Effector CD8-positive, alpha-beta T cell (primary cell): ENCODE data around the gene TMEM135.
"Not testable (repeated sequence)": the region's sequence is repeated elsewhere in the genome, so short reads cannot be mapped to it uniquely, and the experiment has no call there.

Experiments used
- DNase-seq: peaks from one replicate; lab custom pipeline; 2025; lab: John Stamatoyannopoulos, UW

The TMEM135 gene

DNA sequence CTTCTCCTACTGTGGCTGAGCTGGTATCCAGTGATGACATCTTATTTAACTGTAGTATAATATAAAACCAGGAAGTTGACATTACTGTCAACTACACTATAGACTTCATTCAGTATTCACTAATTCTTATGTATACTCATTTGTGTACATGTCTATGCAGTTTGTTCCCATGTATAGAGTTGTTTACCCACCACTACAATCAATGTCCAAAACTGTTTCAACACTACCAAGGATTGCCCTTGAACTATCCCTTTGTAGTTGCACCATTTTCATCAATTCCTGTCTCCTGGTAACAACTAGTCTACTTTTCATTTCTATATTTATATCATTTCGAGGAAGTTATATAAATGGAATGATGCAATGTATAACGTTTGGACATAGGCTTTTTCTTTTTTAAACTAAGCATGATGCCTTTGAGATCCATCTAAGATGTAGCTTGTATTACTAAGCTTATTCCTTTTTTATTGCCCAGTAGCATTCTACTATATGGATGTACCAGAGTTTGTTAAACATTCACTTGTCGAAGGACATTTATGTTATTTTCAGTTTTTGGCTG lies 39.2 kb downstream of the TMEM135 start:
- DNase-seq, result no peak

- DNase-seq, result no peak
Observed at GRCh38 chr11:87081358-87081757, 43.6 kb downstream of the TMEM135 start.

- no peak for DNase-seq
Observed at GRCh38 chr11:87082590-87082989, 44.9 kb downstream of the TMEM135 start.

- DNase-seq, result no peak
Observed at GRCh38 chr11:87083029-87083428, 45.3 kb downstream of the TMEM135 start.

GRCh38 chr11:87092159-87092558 lies 54.4 kb downstream of the TMEM135 start:
- no peak for DNase-seq

DNA sequence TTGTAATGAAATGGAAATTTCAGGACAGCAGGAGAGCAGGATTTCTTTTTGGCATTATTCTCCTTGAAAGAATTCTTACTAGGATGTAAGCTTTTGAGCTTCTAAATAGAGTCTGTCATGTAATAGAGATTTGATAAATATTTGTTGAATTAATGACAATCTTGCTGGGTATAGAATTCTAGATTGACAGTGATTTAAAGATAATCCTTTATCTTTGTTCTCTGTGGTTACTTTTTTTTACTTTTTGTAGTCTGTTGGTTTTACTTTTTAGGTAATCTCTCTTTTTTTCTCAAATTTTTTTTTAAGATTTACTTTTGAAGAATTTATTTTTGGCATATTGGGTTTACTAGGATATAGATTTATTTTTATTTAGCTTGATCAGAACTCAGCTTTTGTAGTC lies 54.8 kb downstream of the TMEM135 start:
- no peak for DNase-seq

DNA sequence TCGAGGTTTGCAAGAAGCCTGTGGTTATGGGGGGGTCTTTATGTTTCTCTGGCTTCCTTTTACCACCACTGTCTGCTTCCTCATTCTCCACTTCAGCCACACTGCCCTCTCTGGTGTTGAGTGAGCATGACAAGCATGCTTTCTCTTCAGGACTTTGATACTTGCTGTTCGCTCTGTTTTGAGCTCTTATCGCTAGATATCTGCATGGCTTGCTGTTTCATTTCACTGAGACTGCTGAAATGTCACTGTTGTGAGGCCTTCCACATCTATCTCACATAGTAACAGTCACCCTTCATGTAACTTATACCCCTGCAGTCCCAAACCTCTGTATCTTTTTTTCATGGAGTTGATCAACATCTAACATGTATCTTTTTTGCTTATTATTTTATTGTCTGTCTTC lies 59.8 kb downstream of the TMEM135 start:
- DNase-seq, result no peak

DNA sequence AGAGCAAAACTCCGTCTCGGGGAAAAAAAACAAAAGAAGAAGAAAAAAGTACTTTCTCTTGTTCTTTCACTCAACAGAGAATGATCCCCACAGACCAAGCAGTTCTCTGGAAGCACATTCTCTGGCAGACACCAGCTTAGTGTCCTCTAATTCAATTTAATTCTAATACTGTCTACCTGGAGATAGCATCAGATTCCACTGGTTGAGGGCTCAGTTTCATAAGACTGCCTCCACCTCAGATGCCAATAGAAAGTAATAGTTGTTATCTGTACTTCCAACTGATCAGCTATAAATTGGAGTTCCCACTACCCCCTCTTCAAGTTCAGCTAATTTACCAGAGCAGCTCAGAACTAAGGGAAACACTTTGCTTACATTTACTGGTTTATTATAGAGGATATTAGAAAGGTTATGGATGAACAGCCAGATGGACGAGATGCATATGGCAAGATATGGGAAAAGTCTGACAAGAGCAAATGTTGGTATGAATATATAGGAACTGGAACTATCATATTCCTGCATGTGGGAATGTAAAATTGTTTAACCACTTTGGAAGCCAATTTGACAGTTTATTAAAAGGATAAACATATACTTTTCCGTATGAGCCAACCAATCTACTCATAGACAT lies 64.3 kb downstream of the TMEM135 start:
- DNase-seq, result no peak

DNA sequence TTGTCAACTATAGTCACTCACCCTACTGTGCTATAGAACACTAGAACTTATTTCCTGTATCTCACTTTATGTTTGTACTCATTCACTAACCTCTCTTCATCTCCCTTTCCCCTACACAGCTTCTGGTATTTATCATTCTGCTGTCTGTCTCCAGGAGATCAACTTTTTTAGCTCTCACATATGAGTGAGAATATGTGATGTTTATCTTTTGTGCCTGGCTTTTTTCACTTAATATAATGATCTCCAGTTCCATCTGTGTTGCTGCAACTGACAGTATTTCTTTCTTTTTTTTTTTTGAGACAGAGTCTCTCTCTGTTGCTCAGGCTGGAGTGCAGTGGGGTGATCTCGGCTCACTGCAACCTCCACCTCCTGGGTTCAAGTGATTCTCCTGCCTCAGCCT lies 68.1 kb downstream of the TMEM135 start:
- not testable (repeated sequence) for DNase-seq

DNA sequence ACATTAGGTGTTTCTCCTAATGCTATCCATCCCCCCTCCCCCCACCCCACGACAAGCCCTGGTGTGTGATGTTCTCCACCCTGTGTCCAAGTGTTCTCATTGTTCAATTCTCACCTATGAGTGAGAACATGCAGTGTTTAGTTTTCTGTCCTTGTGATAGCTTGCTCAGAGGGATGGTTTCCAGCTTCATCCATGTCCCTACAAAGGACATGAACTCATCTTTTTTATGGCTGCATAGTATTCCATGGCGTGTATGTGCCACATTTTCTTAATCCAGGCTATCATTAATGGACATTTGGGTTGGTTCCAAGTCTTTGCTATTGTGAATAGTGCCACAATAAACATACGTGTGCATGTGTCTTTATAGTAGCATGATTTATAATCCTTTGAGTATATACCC lies 69.6 kb downstream of the TMEM135 start:
- DNase-seq, result not testable (repeated sequence)

DNA sequence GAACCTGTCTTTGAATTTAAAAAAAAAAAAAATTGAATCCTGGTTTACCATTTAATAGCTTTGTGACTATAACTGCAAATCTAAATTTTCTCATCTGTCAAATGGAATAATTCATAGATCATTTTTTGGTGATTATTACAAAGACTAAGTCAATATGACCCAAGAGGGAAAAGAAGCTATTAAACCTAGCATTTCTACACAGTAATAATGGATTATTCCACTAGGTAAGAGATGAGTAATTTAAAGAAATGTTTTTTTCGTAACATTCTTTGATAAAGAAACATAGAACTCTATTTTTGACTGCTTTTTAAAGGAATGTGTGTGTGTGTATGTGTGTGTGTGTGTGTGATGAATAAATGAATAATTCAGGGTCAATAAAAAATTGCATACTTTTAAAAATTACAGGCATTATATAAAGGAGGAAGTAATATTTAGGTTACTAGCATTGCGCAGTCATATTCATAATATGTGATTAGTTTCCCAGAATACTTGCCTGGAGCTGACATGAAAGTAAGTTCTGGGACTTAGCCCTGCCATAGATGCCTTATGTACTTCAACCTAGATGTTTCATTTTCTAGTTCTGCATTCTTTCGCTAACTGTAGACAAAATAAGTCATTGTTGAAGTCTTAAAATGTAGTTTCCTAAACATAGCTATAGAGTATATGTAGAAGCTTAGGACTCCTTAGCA lies 72.9 kb downstream of the TMEM135 start:
- DNase-seq, result no peak

GRCh38 chr11:87114093-87114492 lies 76.4 kb downstream of the TMEM135 start:
- DNase-seq, result no peak

GRCh38 chr11:87116185-87116584 lies 78.5 kb downstream of the TMEM135 start:
- DNase-seq, result no peak

DNA sequence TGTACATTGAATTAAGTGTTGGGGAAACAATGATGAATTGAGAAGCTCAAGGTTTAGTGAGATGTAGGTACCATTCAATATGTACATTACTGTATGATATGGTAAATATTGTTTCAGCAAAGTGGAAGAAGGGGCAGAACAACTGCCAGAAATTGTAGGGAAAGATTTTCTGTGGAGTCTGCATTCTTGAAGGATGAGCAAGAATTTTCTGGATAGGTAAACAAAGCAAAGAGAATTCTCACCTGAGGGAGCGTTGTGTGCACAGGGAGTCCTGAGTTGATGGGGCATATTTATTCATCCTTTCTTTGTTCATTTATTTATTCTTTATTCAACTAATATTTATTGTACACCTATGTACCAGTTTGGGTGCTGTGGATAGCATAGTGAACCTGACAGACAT lies 83.2 kb downstream of the TMEM135 start:
- no peak for DNase-seq

- DNase-seq, result no peak
Observed at GRCh38 chr11:87122852-87123251, 85.1 kb downstream of the TMEM135 start.

GRCh38 chr11:87125257-87125656 lies 87.5 kb downstream of the TMEM135 start:
- no peak for DNase-seq

DNA sequence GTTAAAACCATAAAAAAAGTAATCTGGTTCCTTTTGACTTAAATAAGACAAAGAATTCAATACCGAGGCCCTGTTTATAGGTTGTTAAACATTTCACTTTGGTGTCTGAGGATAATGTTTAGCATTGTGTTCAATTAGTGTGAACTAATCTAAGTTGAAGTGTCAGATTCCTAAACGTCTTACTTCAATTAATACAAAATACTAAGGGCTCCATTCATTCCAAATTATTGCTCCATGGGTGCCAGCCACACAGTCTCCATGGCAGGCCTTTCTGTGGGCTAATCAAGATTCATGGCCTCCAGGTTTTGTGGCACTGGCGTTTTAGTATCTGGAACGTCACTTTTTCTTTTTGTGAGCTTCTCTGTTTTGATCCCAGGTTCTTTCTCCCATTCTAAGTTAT lies 89.4 kb downstream of the TMEM135 start:
- DNase-seq, result no peak

- no peak for DNase-seq
Observed at GRCh38 chr11:87128372-87128771, 90.6 kb downstream of the TMEM135 start.

DNA sequence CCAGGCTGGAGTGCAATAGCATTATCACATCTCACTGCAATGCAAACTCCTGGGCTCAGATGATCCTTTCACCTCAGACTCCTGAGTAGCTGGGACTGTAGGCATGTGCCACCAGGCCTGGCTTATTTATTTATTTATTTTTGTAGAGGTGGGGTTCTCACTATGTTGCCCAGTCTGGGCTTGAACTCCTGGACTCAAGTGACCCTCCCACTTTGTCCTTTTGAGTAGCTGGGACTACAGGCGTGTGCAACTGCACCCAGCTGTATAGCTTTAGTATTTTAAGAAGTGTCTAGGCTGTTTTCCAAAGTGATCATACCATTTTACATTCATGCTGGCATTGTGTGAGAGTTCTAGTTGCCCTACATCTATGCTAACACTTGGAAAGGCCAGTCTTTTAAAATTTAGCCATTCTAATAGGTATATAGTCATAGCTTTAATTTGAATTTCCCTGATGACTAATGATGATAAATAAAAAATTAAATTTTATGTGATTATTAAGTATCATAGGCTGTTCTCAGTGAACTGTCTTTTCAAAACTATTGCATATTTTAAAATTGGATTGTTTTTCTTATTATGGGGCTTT lies 96.9 kb downstream of the TMEM135 start:
- no peak for DNase-seq

DNA sequence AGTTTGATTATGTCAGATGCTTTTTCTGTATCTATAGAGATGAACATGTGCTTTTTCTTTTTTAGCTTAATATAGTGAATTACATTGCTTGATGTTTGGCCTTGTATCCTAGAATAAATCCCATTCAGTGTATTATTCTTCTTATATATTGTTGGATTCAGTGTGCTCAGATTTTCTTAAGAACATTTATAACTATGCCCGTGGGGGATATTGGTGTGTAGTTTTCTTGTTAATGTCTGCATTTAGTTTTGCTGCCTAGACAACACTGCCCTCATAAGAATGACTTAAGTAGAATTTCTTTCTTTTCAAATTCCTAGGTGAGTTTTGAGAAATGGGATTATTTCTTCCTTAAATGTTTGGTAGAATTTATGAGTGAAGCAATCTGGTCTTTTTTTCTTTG lies 98.5 kb downstream of the TMEM135 start:
- DNase-seq, result no peak

DNA sequence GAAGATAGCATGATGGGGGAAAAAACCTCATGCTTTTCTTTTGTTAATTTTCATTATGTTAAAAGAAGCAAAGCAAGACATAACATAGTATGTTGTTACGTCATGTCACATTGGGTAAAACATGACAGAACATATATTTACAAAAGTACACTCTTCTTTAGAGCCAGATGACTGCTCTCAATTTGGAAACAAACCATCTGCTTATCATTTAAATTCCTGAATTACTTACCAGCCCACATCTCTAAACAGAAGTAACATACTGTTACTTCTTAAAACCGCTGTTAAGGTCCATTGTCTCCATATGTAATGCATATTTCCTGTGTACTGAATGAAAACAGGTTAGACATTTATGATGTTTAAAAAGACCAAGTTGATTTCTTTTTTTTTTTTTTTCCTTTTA lies 100.0 kb downstream of the TMEM135 start:
- no peak for DNase-seq

- no peak for DNase-seq
Observed at GRCh38 chr11:87139475-87139874, 101.7 kb downstream of the TMEM135 start.

- no peak for DNase-seq
Observed at GRCh38 chr11:87141322-87141721, 103.6 kb downstream of the TMEM135 start.
